ENCODE results near the gene DRG1. TPM values are rescaled to one million over a fixed set of nuclear protein-coding genes. Genes with fewer than 3 reads are reported as not detected.
A peak's percentile ranks its signal among the peaks of the same experiment; 100 is the strongest.

DRG1 gene
- total RNA-seq, 4 donors from 2014 or later: 26.5 to 67.3 (median 41.2) TPM

GRCh38 chr22:31446767-31447166 is 47.4 kb downstream of the DRG1 start:
- no peaks in the 10 kb centered on the region for H3K4me1 ChIP-seq
- intact Hi-C loops (cut with DNase I): no loop called here
- 85% methylated on average over 2 of the region's 2 CpGs for WGBS, 2 donors
- no peaks in the 10 kb centered on the region for H3K9me3 ChIP-seq
- no peak overlapping the region for H3K27ac ChIP-seq
- peaks cover 9 to 87% (median 16%) of the 10 kb centered on the region in 3 donors for H3K36me3 ChIP-seq
- DNase-seq: no peak
- TF ChIP-seq CTCF (IDR thresholded peaks at IDR 0.05) (no peak), POLR2A (IDR thresholded peaks at IDR 0.05) (no peak)
- no peak overlapping the region for H3K4me3 ChIP-seq
- no peaks in the 10 kb centered on the region for H3K27me3 ChIP-seq

GRCh38 chr22:31447337-31447736 is 47.9 kb downstream of the DRG1 start:
- H3K9me3 ChIP-seq: no peaks in the 10 kb centered on the region
- no peaks in the 10 kb centered on the region for H3K27me3 ChIP-seq
- no peak for DNase-seq
- WGBS, 2 donors: 93 to 95% methylated on average over 3 of the region's 3 CpGs
- no peaks in the 10 kb centered on the region for H3K4me1 ChIP-seq
- H3K36me3 ChIP-seq: peaks cover 9 to 82% (median 10%) of the 10 kb centered on the region in 3 donors
- H3K27ac ChIP-seq: no peak overlapping the region
- no peak overlapping the region for H3K4me3 ChIP-seq
- intact Hi-C loops (cut with DNase I): no loop called here
- no peak for TF ChIP-seq CTCF (IDR thresholded peaks at IDR 0.05)
- no peak for TF ChIP-seq POLR2A (IDR thresholded peaks at IDR 0.05)

GRCh38 chr22:31448382-31448781 is 49.0 kb downstream of the DRG1 start:
- H3K36me3 ChIP-seq: peaks cover 6 to 82% (median 9%) of the 10 kb centered on the region in 3 donors
- intact Hi-C loops (cut with DNase I): no loop called here
- H3K27me3 ChIP-seq: no peaks in the 10 kb centered on the region
- H3K4me1 ChIP-seq: no peaks in the 10 kb centered on the region
- H3K27ac ChIP-seq: peak overlapping the region in 2 of 4 donors; percentile 37 to 38
- TF ChIP-seq CTCF (IDR thresholded peaks at IDR 0.05) (no peak), POLR2A (IDR thresholded peaks at IDR 0.05) (no peak)
- no peak overlapping the region for H3K4me3 ChIP-seq
- DNase-seq: no peak
- no peaks in the 10 kb centered on the region for H3K9me3 ChIP-seq
- WGBS, 2 donors: 83 to 90% methylated on average over 1 to 2 of the region's 2 CpGs

- H3K36me3 ChIP-seq: peaks cover 6 to 82% (median 9%) of the 10 kb centered on the region in 3 donors
- no peaks in the 10 kb centered on the region for H3K9me3 ChIP-seq
- intact Hi-C loops (cut with DNase I): no loop called here
- 33 to 76% methylated on average over 4 of the region's 4 CpGs for WGBS, 2 donors
- TF ChIP-seq CTCF (IDR thresholded peaks at IDR 0.05) (no peak), POLR2A (IDR thresholded peaks at IDR 0.05) (no peak)
- no peaks in the 10 kb centered on the region for H3K4me1 ChIP-seq
- DNase-seq: no peak
- no peaks in the 10 kb centered on the region for H3K27me3 ChIP-seq
- H3K4me3 ChIP-seq: no peak overlapping the region
- H3K27ac ChIP-seq: no peak overlapping the region
These were observed 50.1 kb downstream of the DRG1 start for GRCh38 chr22:31449506-31449905.

- intact Hi-C loops (cut with DNase I): no loop called here
- H3K27ac ChIP-seq: no peak overlapping the region
- no peaks in the 10 kb centered on the region for H3K27me3 ChIP-seq
- no peak overlapping the region for H3K4me3 ChIP-seq
- no peak for DNase-seq
- no peaks in the 10 kb centered on the region for H3K9me3 ChIP-seq
- peak in 2 of 6 experiments; percentile 14 to 44 for TF ChIP-seq CTCF (IDR thresholded peaks at IDR 0.05)
- TF ChIP-seq POLR2A (IDR thresholded peaks at IDR 0.05): no peak
- peaks cover 9 to 82% (median 11%) of the 10 kb centered on the region in 3 donors for H3K36me3 ChIP-seq
- 72 to 74% methylated on average over 5 of the region's 5 CpGs for WGBS, 2 donors
- H3K4me1 ChIP-seq: no peaks in the 10 kb centered on the region
These were observed 52.5 kb downstream of the DRG1 start for GRCh38 chr22:31451709-31452571.

Data from esophagus squamous epithelium (tissue), 5 donors.